ENCODE results near the gene HNRNPU.

Gene HNRNPU

GRCh38 chr1:244862699-244863490 is 1.4 kb downstream of the HNRNPU start:
- peak; percentile 94 for DNase-seq

GRCh38 chr1:244862354-244862698 is 2.0 kb downstream of the HNRNPU start:
- no peak for DNase-seq

GRCh38 chr1:244861683-244862082 is 2.7 kb downstream of the HNRNPU start:
- DNase-seq: no peak

- DNase-seq: no peak
Measured at GRCh38 chr1:244860914-244861610, 3.3 kb downstream of the HNRNPU start.

- no peak for DNase-seq
Measured at GRCh38 chr1:244860078-244860477, 4.3 kb downstream of the HNRNPU start.

GRCh38 chr1:244858357-244858756 is 6.0 kb downstream of the HNRNPU start:
- no peak for DNase-seq

- DNase-seq: no peak
Measured at GRCh38 chr1:244857761-244858160, 6.6 kb downstream of the HNRNPU start.

- no peak for DNase-seq
Measured at GRCh38 chr1:244854865-244855578, 9.3 kb downstream of the HNRNPU start.

- no peak for DNase-seq
Measured at GRCh38 chr1:244854166-244854565, 10.2 kb downstream of the HNRNPU start.

- DNase-seq: no peak
Measured at GRCh38 chr1:244852694-244853093, 11.6 kb downstream of the HNRNPU start.

GRCh38 chr1:244851546-244852231 is 12.7 kb downstream of the HNRNPU start:
- DNase-seq: no peak

- no peak for DNase-seq
Measured at GRCh38 chr1:244850896-244851295, 13.4 kb downstream of the HNRNPU start.

GRCh38 chr1:244850099-244850852 is 14.1 kb downstream of the HNRNPU start:
- no peak for DNase-seq

GRCh38 chr1:244849189-244849866 is 15.0 kb downstream of the HNRNPU start:
- DNase-seq: no peak

GRCh38 chr1:244846653-244847052 is 17.7 kb downstream of the HNRNPU start:
- DNase-seq: no peak

- DNase-seq: no peak
Measured at GRCh38 chr1:244844155-244845121, 19.9 kb downstream of the HNRNPU start.

- DNase-seq: peak; percentile 44
Measured at GRCh38 chr1:244843148-244843978, 21.0 kb downstream of the HNRNPU start.

- DNase-seq: no peak
Measured at GRCh38 chr1:244841273-244841927, 22.9 kb downstream of the HNRNPU start.

GRCh38 chr1:244840219-244840794 is 24.0 kb downstream of the HNRNPU start:
- DNase-seq: no peak
